Pancreas (tissue), 10 donors: Measurements from ENCODE around the gene COPS4. TPM values are rescaled to one million over a fixed set of nuclear protein-coding genes. Genes with fewer than 3 reads are reported as not detected.

Source experiments
- ATAC-seq, 4 donors: fragments of 200-7000 bp; cut with Tn5 transposase; one replicate each; pipeline versions ENCODE4 v1.8.0 to v1.9.1; 2020; ENCODE audit warnings: mild to moderate bottlenecking in 4 of 4, moderate library complexity in 4 of 4
- DNase-seq, 6 donors: peaks; one replicate each; pipeline ENCODE4 v3.0.0-alpha.2; 2020
- FAIRE-seq: peaks from 2 replicates; lab custom pipeline; 2012; peaks lifted over from hg19 to GRCh38; lab: Jason Lieb, UNC
- H3K27ac ChIP-seq, 4 donors: fragments of 200-600 bp; sonication (generic); 1 replicate in 3 of 4; 2 replicates in 1 of 4; pipeline versions ENCODE4 v1.5.0 to v1.8.0; 2020
- H3K27me3 ChIP-seq, 4 donors: fragments of 200-600 bp; one replicate each; pipeline ENCODE4 v1.8.0; 2021
- H3K36me3 ChIP-seq, 3 donors: fragments of 200-600 bp; sonication (generic) in 1 of 3; one replicate each; pipeline versions ENCODE4 v1.5.0 to v1.8.0; 2020 to 2021
- H3K4me1 ChIP-seq, 3 donors: fragments of 200-600 bp; one replicate each; pipeline ENCODE4 v1.8.0; 2021
- H3K4me3 ChIP-seq, 4 donors: fragments of 200-600 bp; sonication (generic) in 2 of 4; one replicate each; pipeline versions ENCODE4 v1.5.0 to v1.8.0; 2020 to 2021
- H3K9me3 ChIP-seq, 4 donors: fragments of 200-600 bp; one replicate each; pipeline ENCODE4 v1.8.0; 2021
- CTCF ChIP-seq, 4 donors: fragments of 200-600 bp; sonication (generic) in 3 of 4; IDR thresholded peaks; one replicate each; pipeline versions ENCODE4 v1.5.0 to v1.8.0; 2021; ENCODE audit warnings: antibody characterized with exemption in 4 of 4
- WGBS, 2 donors: extraction: QIAGEN DNeasy Blood & Tissue Kit; methylation state at CpG; one replicate each; pipeline ENCODE4 v1.1.7; 2013; 5-methylcytosine and 5-hydroxymethylcytosine counted together
- intact Hi-C, 3 donors: fragments of 100-400 bp; cut with DNase I; formaldehyde crosslinking; loops; one replicate each; pipeline versions ENCODE4 v1.11.1 to v1.14.2; 2022
- polyA plus RNA-seq, 2 donors: library from polyadenylated mRNA; stranded (reverse); fragments of 200-250 nt; gene quantifications; one replicate each; pipeline ENCODE4 v1.2.3, GENCODE V29; 2013
- total RNA-seq, 6 donors: library from RNA; stranded (reverse); fragmentation: NEBNext Ultra II Directional in 4 of 6; extraction: Animal tissue kit (Norgen Biotek cat#: 25700) in 4 of 6; gene quantifications; one replicate each; pipeline versions ENCODE4 v1.2.1 to v1.2.4, GENCODE V29; 2021 to 2023
- donor health status: healthy with polysubstance abuse.
- donor health status: DM: no; HTN: no; CAD: no; lungs with moderate emphysema.
- donor health status: DM: no; HTN: no; CAD: no.
- donor health status: control.
- donor health status: control.
- donor health status: Bipolar disorder and iron deficiency.
- donor health status: DM: yes; HTN: yes; CAD: no.
- donor health status: DM: no; HTN: no; CAD: no.
- donor health status: DM: no; HTN: no; CAD: no.
- donor health status: DM: yes; HTN: yes; CAD: no.

The COPS4 gene
- total and polyA plus RNA-seq, 8 donors, result 9.0 to 23.2 (median 13.0) TPM

GRCh38 chr4:83093060-83093640, 58.2 kb downstream of the COPS4 start:
- no peaks in the 10 kb centered on the region for H3K36me3 ChIP-seq
- H3K27me3 ChIP-seq, result no peaks in the 10 kb centered on the region
- 69% methylated on average over 6 of the region's 6 CpGs for WGBS, 2 donors
- no peak for FAIRE-seq
- TF ChIP-seq CTCF (IDR thresholded peaks at IDR 0.05), result no peak
- ATAC-seq, result no peak
- no peak for DNase-seq
- intact Hi-C loops, result no loop called here
- no peak overlapping the region for H3K4me3 ChIP-seq
- H3K9me3 ChIP-seq, result no peaks in the 10 kb centered on the region
- H3K27ac ChIP-seq, result no peak overlapping the region
- H3K4me1 ChIP-seq, result no peaks in the 10 kb centered on the region

DNA sequence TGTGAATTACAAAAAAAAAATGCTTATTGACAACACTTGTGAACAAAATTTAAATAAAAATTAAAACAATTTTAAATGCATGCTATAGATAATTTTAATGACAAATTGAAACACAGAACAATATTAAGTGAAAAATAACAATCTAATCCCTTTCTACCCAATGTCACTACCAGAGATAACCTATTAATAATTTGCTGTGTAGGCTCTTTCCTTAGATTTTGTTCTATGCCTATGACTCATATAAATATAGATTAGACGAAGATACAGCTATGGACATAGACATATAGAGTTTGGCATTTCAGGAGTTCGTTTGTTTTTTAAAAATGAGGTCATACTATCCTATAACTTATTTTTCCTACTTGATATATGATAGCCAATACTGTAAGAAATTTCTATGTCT, 61.4 kb downstream of the COPS4 start:
- DNase-seq (no peak), FAIRE-seq (no peak), ATAC-seq (no peak)
- Histone ChIP-seq H3K36me3 (no peaks in the 10 kb centered on the region), H3K9me3 (no peaks in the 10 kb centered on the region), H3K27ac (no peak overlapping the region), H3K27me3 (no peaks in the 10 kb centered on the region), H3K4me3 (no peak overlapping the region), H3K4me1 (no peaks in the 10 kb centered on the region)
- intact Hi-C loops, result no loop called here
- 59 to 67% methylated on average over 2 of the region's 2 CpGs for WGBS, 2 donors
- TF ChIP-seq CTCF (IDR thresholded peaks at IDR 0.05), result no peak

GRCh38 chr4:83104991-83105390, 70.0 kb downstream of the COPS4 start:
- ATAC-seq (no peak), FAIRE-seq (no peak), DNase-seq (no peak)
- 86 to 91% methylated on average over 7 of the region's 7 CpGs for WGBS, 2 donors
- H3K4me3 ChIP-seq, result no peak overlapping the region
- H3K4me1 ChIP-seq, result no peaks in the 10 kb centered on the region
- H3K36me3 ChIP-seq, result no peaks in the 10 kb centered on the region
- no peaks in the 10 kb centered on the region for H3K9me3 ChIP-seq
- H3K27ac ChIP-seq, result no peak overlapping the region
- no peak for TF ChIP-seq CTCF (IDR thresholded peaks at IDR 0.05)
- no peaks in the 10 kb centered on the region for H3K27me3 ChIP-seq
- intact Hi-C loops, result no loop called here

- Histone ChIP-seq H3K27ac (no peak overlapping the region), H3K4me1 (no peaks in the 10 kb centered on the region), H3K9me3 (no peaks in the 10 kb centered on the region), H3K4me3 (no peak overlapping the region), H3K36me3 (no peaks in the 10 kb centered on the region), H3K27me3 (no peaks in the 10 kb centered on the region)
- TF ChIP-seq CTCF (IDR thresholded peaks at IDR 0.05), result no peak
- WGBS, 2 donors, result 82 to 84% methylated on average over 9 of the region's 9 CpGs
- ATAC-seq, result no peak
- no peak for DNase-seq
- intact Hi-C loops, result no loop called here
- no peak for FAIRE-seq
Observed at GRCh38 chr4:83107631-83108030, 72.6 kb downstream of the COPS4 start.

GRCh38 chr4:83108101-83108861, 73.3 kb downstream of the COPS4 start:
- DNase-seq, result no peak
- no peaks in the 10 kb centered on the region for H3K4me1 ChIP-seq
- no peaks in the 10 kb centered on the region for H3K27me3 ChIP-seq
- intact Hi-C loops, result no loop called here
- no peak for FAIRE-seq
- ATAC-seq, result no peak
- no peaks in the 10 kb centered on the region for H3K36me3 ChIP-seq
- H3K4me3 ChIP-seq, result no peak overlapping the region
- TF ChIP-seq CTCF (IDR thresholded peaks at IDR 0.05), result no peak
- no peak overlapping the region for H3K27ac ChIP-seq
- WGBS, 2 donors, result 93 to 95% methylated on average over 23 to 26 of the region's 26 CpGs
- no peaks in the 10 kb centered on the region for H3K9me3 ChIP-seq
